ENCODE measurements around the gene NCF4. TPM values are rescaled to one million over a fixed set of nuclear protein-coding genes. Genes with fewer than 3 reads are reported as not detected.

NCF4 gene
- polyA plus RNA-seq, 10 donors = 2.9 to 6.8 (median 3.9) TPM

- DNase-seq = no peak
Measured at GRCh38 chr22:36894266-36894665, 33.5 kb downstream of the NCF4 start.

DNA sequence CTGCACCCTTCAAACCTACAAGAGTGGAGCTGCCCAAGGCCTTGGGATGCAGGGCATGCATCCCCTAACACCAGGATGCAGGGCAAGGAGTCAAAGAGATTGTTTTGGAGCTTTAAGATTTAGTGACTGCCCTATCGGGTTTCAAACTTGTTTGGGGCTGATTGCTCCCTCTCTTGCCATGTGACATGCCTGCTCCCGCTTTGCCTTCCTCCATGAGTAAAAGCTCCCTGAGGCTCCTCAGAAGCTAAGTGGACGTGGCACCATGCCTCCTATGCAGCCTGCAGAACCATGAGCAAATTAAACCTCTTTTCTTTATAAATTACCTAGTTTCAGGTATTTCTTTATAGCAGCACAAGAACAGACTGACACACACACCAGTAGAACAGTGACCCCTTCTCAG lies 36.8 kb downstream of the NCF4 start:
- no peak for DNase-seq

- DNase-seq = no peak
Measured at GRCh38 chr22:36898690-36899089, 37.9 kb downstream of the NCF4 start.

- DNase-seq = no peak
Measured at GRCh38 chr22:36899498-36899897, 38.7 kb downstream of the NCF4 start.

GRCh38 chr22:36900225-36900624 lies 39.4 kb downstream of the NCF4 start:
- DNase-seq = no peak

GRCh38 chr22:36900880-36901279 lies 40.1 kb downstream of the NCF4 start:
- DNase-seq = no peak

DNA sequence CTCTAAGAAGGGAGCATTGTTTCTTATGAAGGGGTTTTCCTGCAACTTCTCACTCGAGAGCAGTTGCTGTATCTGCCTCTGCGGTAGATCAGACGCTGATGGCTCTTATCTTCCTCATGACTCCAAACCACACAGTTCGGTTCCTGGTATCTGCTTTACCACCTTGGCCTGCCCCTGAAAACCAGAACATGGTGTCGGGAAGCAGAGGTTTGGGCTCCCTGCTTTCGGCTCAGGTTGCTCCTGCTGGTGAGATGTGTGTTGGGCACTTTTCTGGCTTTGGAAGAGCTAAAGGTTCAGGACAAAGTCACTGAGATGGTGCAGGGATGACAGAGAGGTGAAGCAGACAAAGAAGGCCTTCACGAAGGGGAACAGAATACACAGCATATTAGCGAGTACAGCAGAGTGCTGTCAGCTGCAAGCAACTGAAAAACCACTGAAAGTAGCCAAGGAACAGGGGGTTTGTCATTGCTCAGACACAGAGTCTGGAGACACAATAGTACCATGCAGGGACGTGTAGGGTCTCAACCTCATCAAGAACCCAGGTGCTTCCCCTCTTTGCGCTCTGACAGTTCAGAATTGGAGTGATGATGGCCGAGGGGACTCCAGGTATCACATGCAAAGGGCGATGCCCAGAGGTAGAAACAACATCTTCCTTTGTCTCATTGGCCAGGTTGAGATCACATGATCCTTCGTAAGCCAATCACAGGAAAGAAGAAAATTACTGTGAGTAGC lies 40.8 kb downstream of the NCF4 start:
- DNase-seq = no peak

GRCh38 chr22:36902143-36902926 lies 41.5 kb downstream of the NCF4 start:
- no peak for DNase-seq

DNA sequence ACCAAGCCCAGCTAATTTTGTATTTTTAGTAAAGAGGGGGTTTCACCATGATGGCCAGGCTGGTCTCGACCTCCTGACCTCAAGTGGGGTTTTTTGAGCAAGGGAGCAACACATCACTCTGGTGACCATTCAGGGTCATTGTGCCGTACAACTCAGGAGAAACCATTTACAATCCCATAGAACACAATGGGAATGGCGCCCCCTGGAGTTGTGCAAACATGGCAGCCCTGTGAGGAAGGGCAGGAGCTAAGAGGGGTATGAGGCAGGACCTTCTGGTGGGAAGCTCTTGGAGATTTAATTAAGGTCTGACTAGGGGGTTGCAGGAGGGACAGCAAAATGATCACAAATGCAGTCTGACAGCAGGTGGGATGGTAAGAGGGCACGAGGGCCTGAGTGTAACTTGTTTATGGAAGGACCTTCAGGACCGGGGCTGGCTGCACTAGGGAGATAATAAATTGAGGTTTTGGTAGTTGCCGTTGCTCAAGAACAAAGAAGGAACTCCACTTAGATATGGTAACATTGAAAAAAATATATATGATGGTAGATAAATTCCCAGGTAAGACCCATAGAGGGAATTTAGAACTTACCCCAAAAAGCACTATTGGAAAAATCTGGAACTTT lies 43.6 kb downstream of the NCF4 start:
- no peak for DNase-seq

GRCh38 chr22:36907253-36908195 lies 46.7 kb downstream of the NCF4 start:
- no peak for DNase-seq

- no peak for DNase-seq
Measured at GRCh38 chr22:36910461-36910860, 49.7 kb downstream of the NCF4 start.

DNA sequence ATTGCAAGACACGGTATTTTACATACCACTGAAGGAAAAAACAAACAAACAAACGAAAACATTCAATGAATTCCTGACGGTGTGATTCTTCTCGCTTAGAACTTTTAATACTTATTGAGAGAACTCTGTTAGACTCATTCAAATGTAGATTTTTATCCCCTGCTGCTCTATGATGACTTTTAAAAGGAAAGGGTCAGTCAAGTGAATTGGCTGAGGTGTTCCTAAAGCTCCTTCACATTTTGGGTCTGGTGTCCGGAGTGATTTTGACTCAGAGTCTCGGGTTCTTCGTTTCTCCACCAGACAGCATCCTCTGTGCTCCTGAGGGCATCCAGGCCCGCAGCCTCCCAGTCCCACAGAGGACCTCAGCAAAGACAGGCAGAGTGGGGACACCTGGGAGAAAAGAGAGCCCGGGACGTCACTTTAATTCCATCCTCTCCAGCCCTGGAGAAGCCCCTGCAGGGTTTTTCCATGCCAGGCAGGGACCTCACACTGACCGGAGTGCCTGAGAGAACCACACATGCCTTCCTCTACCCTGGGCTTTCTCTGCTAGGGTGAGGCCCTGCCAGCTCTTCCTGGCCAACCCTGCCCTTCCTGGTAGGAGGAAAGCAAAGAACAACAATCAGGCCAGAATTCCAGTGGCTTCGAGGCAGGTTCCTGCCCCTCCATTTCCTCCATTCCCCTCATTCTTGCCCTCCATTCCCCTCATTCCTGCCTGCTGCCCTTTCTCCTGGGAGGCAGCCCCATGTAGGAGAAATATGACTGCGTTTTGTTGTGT lies 51.3 kb downstream of the NCF4 start:
- no peak for DNase-seq

GRCh38 chr22:36912694-36913426 lies 52.1 kb downstream of the NCF4 start:
- no peak for DNase-seq

GRCh38 chr22:36913427-36914389 lies 52.9 kb downstream of the NCF4 start, which contains the start of gene CSF2RB:
Gene CSF2RB (plus strand): TSS chr22:36913628. CDS start chr22:36922208, 8,580 bp downstream.
- DNase-seq = peak; percentile 7 to 54 (median 22)

GRCh38 chr22:36914390-36914752 lies 53.6 kb downstream of the NCF4 start:
- DNase-seq = no peak

GRCh38 chr22:36916034-36916433 lies 55.2 kb downstream of the NCF4 start:
- DNase-seq = no peak

GRCh38 chr22:36918586-36919284 lies 57.9 kb downstream of the NCF4 start:
- no peak for DNase-seq

Measured in muscle of back (tissue), 11 donors.